ENCODE results near the gene PCNX2. TPM values are rescaled to one million over a fixed set of nuclear protein-coding genes. Genes with fewer than 3 reads are reported as not detected.

Gene PCNX2
- total and polyA plus RNA-seq, 2 of the 8 experiments (the other 6 are each of a cell fraction or from before 2014, with no cell fraction given), result 46.1 to 57.6 TPM

DNA sequence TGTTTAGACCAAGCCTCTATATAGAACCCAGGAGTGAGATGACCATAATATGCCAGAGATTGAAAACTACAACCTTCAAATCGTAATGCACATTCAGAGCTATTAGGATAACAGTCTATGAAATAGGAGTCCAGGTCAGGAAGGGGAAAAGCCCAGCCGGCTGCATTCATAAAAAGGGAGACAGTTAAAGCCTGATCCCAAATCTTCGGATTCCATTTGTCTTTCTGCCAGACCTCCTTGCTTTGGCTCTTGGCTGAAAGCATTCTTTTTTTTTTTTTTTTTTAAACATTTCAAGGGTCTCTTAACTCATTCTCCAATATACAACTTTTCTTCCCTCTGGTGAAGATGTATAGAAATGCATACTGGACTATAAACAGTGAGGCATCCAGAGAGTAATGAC is 264.0 kb downstream of the PCNX2 start:
- Histone ChIP-seq H3K23me2 (ENCODE audit: low read depth, low read length) (no peaks in the 10 kb centered on the region), H2AFZ (ENCODE audit: low read length) (no peak overlapping the region), H2BK12ac (ENCODE audit: low read depth, low read length) (no peak overlapping the region), H3K9ac (replicated peaks in 1 of 4; ENCODE audit: extremely low read depth in 1 of 4, low read depth in 3 of 4, low read length in 3 of 4) (no peak overlapping the region), H4K91ac (replicated peaks; ENCODE audit: insufficient read length, low read length) (no peak overlapping the region), H3K14ac (ENCODE audit: insufficient read length) (no peak overlapping the region), H3K4me3 (ENCODE audit: extremely low read depth in 1 of 4, insufficient read depth in 2 of 4, low read depth in 3 of 4, low read length in 4 of 4) (no peak overlapping the region), H2BK15ac (ENCODE audit: low read length) (no peak overlapping the region), H4K5ac (ENCODE audit: insufficient read length, low read depth, low read length) (no peak overlapping the region), H2BK5ac (ENCODE audit: low read depth, low read length) (no peak overlapping the region), H3K4me1 (replicated peaks in 1 of 4; ENCODE audit: control insufficient read depth in 3 of 4, insufficient read depth in 4 of 4, low read length in 3 of 4) (no peaks in the 10 kb centered on the region; a peak in 1 of 7 replicates), H3K4me2 (ENCODE audit: insufficient read depth in 1 of 2, low read depth in 2 of 2, low read length in 2 of 2) (no peak overlapping the region), H3K27ac (ENCODE audit: low read depth, low read length) (no peak overlapping the region), H4K8ac (ENCODE audit: extremely low read depth, insufficient read depth, low read length) (no peak overlapping the region), H2BK120ac (replicated peaks; ENCODE audit: low read depth, low read length) (no peak overlapping the region), H3K56ac (replicated peaks; ENCODE audit: insufficient read length, low read depth, low read length) (no peak overlapping the region), H3K27me3 (replicated peaks in 1 of 4; ENCODE audit: control insufficient read depth in 3 of 4, extremely low read depth in 1 of 4, insufficient read depth in 3 of 4, low read length in 3 of 4) (no peaks in the 10 kb centered on the region), H2AK5ac (ENCODE audit: low read depth, low read length) (no peak overlapping the region), H3K4ac (replicated peaks; ENCODE audit: insufficient read length, low read depth, low read length) (no peak overlapping the region), H3K79me1 (ENCODE audit: low read depth, low read length) (no peaks in the 10 kb centered on the region), H3K79me2 (ENCODE audit: control insufficient read depth in 1 of 2, insufficient read depth in 2 of 2, low read length in 2 of 2) (no peaks in the 10 kb centered on the region), H3K9me3 (ENCODE audit: insufficient read depth in 2 of 2, low read depth in 1 of 2, low read length in 1 of 2) (no peaks in the 10 kb centered on the region), H3K18ac (ENCODE audit: extremely low read depth, low read length) (no peak overlapping the region), H2BK20ac (ENCODE audit: low read length) (no peak overlapping the region), H4K20me1 (replicated peaks in 1 of 2; ENCODE audit: control insufficient read depth in 1 of 2, insufficient read depth in 2 of 2, low read length in 2 of 2) (no peaks in the 10 kb centered on the region), H3K23ac (ENCODE audit: insufficient read length) (no peak overlapping the region), H3K36me3 (ENCODE audit: control insufficient read depth in 2 of 4, insufficient read depth in 4 of 4, low read length in 3 of 4) (no peaks in the 10 kb centered on the region)
- CTCF ChIA-PET (ENCODE audit: partially characterized antibody), result interaction anchor here (0.6 kb wide), 1 partner anchor 488 kb away, joined by 3 read pairs; no protein-coding TSS in a partner anchor
- FAIRE-seq, result no peak
- 70% methylated on average over 3 of the region's 3 CpGs; no CpG with 5 or more reads in 1 of the 2 experiments for WGBS, 2 experiments (ENCODE audit: extremely low coverage in 1 of 2, insufficient coverage in 1 of 2, insufficient read length in 1 of 2, insufficient replicate concordance in 2 of 2, low coverage in 1 of 2, low lambda C conversion rate in 2 of 2, missing lambda C conversion rate in 1 of 2)
- POLR2A ChIA-PET (ENCODE audit: partially characterized antibody), result no interaction called here
- no peak for DNase-seq (ENCODE audit: low read depth in 1 of 2, low spot score in 2 of 2)
- TF ChIP-seq TAF7 (optimal IDR thresholded peaks at IDR 0.05; ENCODE audit: borderline replicate concordance, low read depth, low read length), result no peak
- no peak for TF ChIP-seq YY1 (IDR thresholded peaks at IDR 0.05; ENCODE audit: low read depth, low read length)
- no peak for TF ChIP-seq MAFK (IDR thresholded peaks at IDR 0.05; ENCODE audit: low read depth, low read length)
- no peak for TF ChIP-seq CEBPB (IDR thresholded peaks at IDR 0.05; ENCODE audit: low read depth, low read length)
- TF ChIP-seq CTBP2 (IDR thresholded peaks at IDR 0.05; ENCODE audit: borderline replicate concordance, insufficient read depth, insufficient read length, low read length), result no peak
- TF ChIP-seq TCF12 (IDR thresholded peaks at IDR 0.05; ENCODE audit: low read depth, low read length), result no peak
- TF ChIP-seq EZH2 (IDR thresholded peaks at IDR 0.05; ENCODE audit: low read depth, low read length, severe bottlenecking), result no peak
- TF ChIP-seq KDM4A (IDR thresholded peaks at IDR 0.05; ENCODE audit: low read depth, low read length, severe bottlenecking), result no peak
- TF ChIP-seq POLR2AphosphoS5 (IDR thresholded peaks at IDR 0.05; ENCODE audit: low read depth, low read length), result no peak
- TF ChIP-seq RBBP5 (IDR thresholded peaks at IDR 0.05; ENCODE audit: borderline replicate concordance, low read depth, low read length), result no peak
